GM10248 (cell line): ENCODE results near the gene MAN1A1.

Experiments used
- CTCF ChIA-PET: fragments of 300-600 bp; sonication (Branson Sonifier 250); formaldehyde crosslinking; extraction: SDS; loops from one replicate; lab custom pipeline; 2021; ENCODE audit warnings: antibody characterized with exemption; lab: Yijun Ruan, JAX
- POLR2A ChIA-PET: fragments of 350-650 bp; sonication (Branson Sonifier 250); formaldehyde crosslinking; extraction: SDS; loops from one replicate; lab custom pipeline; 2020; ENCODE audit warnings: antibody characterized with exemption; lab: Yijun Ruan, JAX
- DNase-seq: peaks from one replicate; pipeline ENCODE4 v3.0.0; 2012; ENCODE audit errors: extremely low spot score
- CTCF ChIP-seq: IDR thresholded peaks from 2 replicates; pipeline ENCODE4 v1.5.1; 2012; ENCODE audit warnings: mild to moderate bottlenecking, low read depth; ENCODE audit errors: extremely low read depth, missing control alignments, control extremely low read depth

The MAN1A1 gene

GRCh38 chr6:119285908-119286625 lies 63.5 kb downstream of the MAN1A1 start:
- TF ChIP-seq CTCF: no peak
- CTCF ChIA-PET: interaction anchor here (0.7 to 1.6 kb wide), 3 partner anchors 13 to 64 kb away, joined by 3 read pairs; no protein-coding TSS in a partner anchor
- no peak for DNase-seq
- POLR2A ChIA-PET: no interaction called here

GRCh38 chr6:119284861-119285521 lies 64.6 kb downstream of the MAN1A1 start:
- TF ChIP-seq CTCF: no peak
- ChIA-PET CTCF (interaction anchor here (0.7 to 0.9 kb wide), 2 partner anchors 12 to 66 kb away, joined by 3 read pairs; no protein-coding TSS in a partner anchor), POLR2A (no interaction called here)
- DNase-seq: no peak

GRCh38 chr6:119283979-119284545 lies 65.5 kb downstream of the MAN1A1 start:
- ChIA-PET POLR2A (no interaction called here), CTCF (no interaction called here)
- DNase-seq: no peak
- no peak for TF ChIP-seq CTCF

- no peak for TF ChIP-seq CTCF
- DNase-seq: no peak
- ChIA-PET POLR2A (no interaction called here), CTCF (interaction anchor here (1.6 kb wide), 1 partner anchor 12 kb away, joined by 3 read pairs; no protein-coding TSS in a partner anchor)
Observed at GRCh38 chr6:119283214-119283613, 66.3 kb downstream of the MAN1A1 start.

GRCh38 chr6:119280668-119281067 lies 68.9 kb downstream of the MAN1A1 start:
- no peak for DNase-seq
- ChIA-PET CTCF (interaction anchor here (1.0 kb wide), 1 partner anchor 40 kb away, joined by 3 read pairs; no protein-coding TSS in a partner anchor), POLR2A (interaction anchor here (0.6 kb wide), 1 partner anchor 62 kb away, joined by 3 read pairs; no protein-coding TSS in a partner anchor)
- no peak for TF ChIP-seq CTCF

GRCh38 chr6:119280080-119280479 lies 69.5 kb downstream of the MAN1A1 start:
- ChIA-PET POLR2A (no interaction called here), CTCF (interaction anchor here (1.0 kb wide), 1 partner anchor 39 kb away, joined by 3 read pairs; no protein-coding TSS in a partner anchor)
- no peak for DNase-seq
- no peak for TF ChIP-seq CTCF
